ENCODE data around the gene AVPR1B. TPM values are rescaled to one million over a fixed set of nuclear protein-coding genes. Genes with fewer than 3 reads are reported as not detected.

Gene AVPR1B
- total RNA-seq, 1 experiment from 2014 or later, result not detected

- no peak overlapping the region for H3K18ac ChIP-seq (ENCODE audit: insufficient read length, low read depth, low read length)
- no peak overlapping the region for H3K27ac Mint-ChIP-seq
- no peaks in the 10 kb centered on the region; a peak in 2 of 7 replicates for H3K36me3 Mint-ChIP-seq (ENCODE audit: insufficient read depth in 1 of 3, low read depth in 3 of 3)
- no peak overlapping the region for H3K14ac ChIP-seq (ENCODE audit: insufficient read depth, low read length)
- H4K20me1 ChIP-seq (ENCODE audit: control insufficient read depth, insufficient read depth, insufficient read length), result no peaks in the 10 kb centered on the region
- no peak overlapping the region for H4K5ac ChIP-seq (ENCODE audit: insufficient read length, low read depth, low read length)
- H3K27ac ChIP-seq (ENCODE audit: insufficient read length, low read depth, low read length), result no peak overlapping the region
- no peaks in the 10 kb centered on the region for H3K4me1 ChIP-seq (ENCODE audit: insufficient read depth, low read length)
- H4K91ac ChIP-seq (ENCODE audit: insufficient read length, low read depth, low read length), result no peak overlapping the region
- H4K8ac ChIP-seq (replicated peaks; ENCODE audit: insufficient read length, low read depth, low read length), result no peak overlapping the region
- no peak overlapping the region for H3K4me3 Mint-ChIP-seq
- H3K56ac ChIP-seq (ENCODE audit: insufficient read length, low read depth, low read length), result no peak overlapping the region
- H3K9me3 Mint-ChIP-seq, result no peaks in the 10 kb centered on the region
- no peak overlapping the region for H3K9ac ChIP-seq (ENCODE audit: extremely low read depth, insufficient read length, low read length)
- H2BK120ac ChIP-seq (ENCODE audit: low read depth, low read length, poor library complexity, severe bottlenecking), result no peak overlapping the region
- no peaks in the 10 kb centered on the region for H3K79me1 ChIP-seq (ENCODE audit: insufficient read depth, low read depth, low read length, poor library complexity, severe bottlenecking)
- no peak overlapping the region for H2BK15ac ChIP-seq (ENCODE audit: low read depth, low read length)
- peaks cover 3% of the 10 kb centered on the region; the same call in 1 of the 2 replicates for H3K27me3 ChIP-seq (ENCODE audit: insufficient read depth, low read length)
- no peak overlapping the region for H3K23ac ChIP-seq (ENCODE audit: insufficient read length, low read depth, low read length)
- peaks cover 12% of the 10 kb centered on the region in 2 experiments for H3K4me1 Mint-ChIP-seq
- no peaks in the 10 kb centered on the region for H3K79me2 ChIP-seq (ENCODE audit: insufficient read depth, low read length)
- no peak overlapping the region for H2AFZ ChIP-seq (ENCODE audit: low read length)
- no peak overlapping the region for H2BK5ac ChIP-seq (ENCODE audit: insufficient read length, low read length)
- peaks cover 60% of the 10 kb centered on the region for H3K27me3 Mint-ChIP-seq (ENCODE audit: low read depth)
- H3K23me2 ChIP-seq (ENCODE audit: insufficient read length, low read depth, low read length, poor library complexity, severe bottlenecking), result peaks cover 14% of the 10 kb centered on the region
- no CpG with 5 or more reads among the region's 6 CpGs for WGBS (ENCODE audit: extremely low coverage, insufficient read length, low lambda C conversion rate)
- no peak overlapping the region for H2BK20ac ChIP-seq (ENCODE audit: low read depth, low read length, poor library complexity, severe bottlenecking)
- no peaks in the 10 kb centered on the region for H3K9me3 ChIP-seq (ENCODE audit: control insufficient read depth, low read depth, low read length)
- TF ChIP-seq, protein P1, sequence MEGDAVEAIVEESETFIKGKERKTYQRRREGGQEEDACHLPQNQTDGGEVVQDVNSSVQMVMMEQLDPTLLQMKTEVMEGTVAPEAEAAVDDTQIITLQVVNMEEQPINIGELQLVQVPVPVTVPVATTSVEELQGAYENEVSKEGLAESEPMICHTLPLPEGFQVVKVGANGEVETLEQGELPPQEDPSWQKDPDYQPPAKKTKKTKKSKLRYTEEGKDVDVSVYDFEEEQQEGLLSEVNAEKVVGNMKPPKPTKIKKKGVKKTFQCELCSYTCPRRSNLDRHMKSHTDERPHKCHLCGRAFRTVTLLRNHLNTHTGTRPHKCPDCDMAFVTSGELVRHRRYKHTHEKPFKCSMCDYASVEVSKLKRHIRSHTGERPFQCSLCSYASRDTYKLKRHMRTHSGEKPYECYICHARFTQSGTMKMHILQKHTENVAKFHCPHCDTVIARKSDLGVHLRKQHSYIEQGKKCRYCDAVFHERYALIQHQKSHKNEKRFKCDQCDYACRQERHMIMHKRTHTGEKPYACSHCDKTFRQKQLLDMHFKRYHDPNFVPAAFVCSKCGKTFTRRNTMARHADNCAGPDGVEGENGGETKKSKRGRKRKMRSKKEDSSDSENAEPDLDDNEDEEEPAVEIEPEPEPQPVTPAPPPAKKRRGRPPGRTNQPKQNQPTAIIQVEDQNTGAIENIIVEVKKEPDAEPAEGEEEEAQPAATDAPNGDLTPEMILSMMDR (conservative IDR thresholded peaks at IDR 0.05), result no peak
- no peak for DNase-seq
- H3K4me2 ChIP-seq (ENCODE audit: insufficient read depth, insufficient read length, low read length), result no peak overlapping the region
- H2BK12ac ChIP-seq (ENCODE audit: insufficient read length, low read depth, low read length), result no peak overlapping the region
- no peak overlapping the region for H3K4ac ChIP-seq (ENCODE audit: low read depth, low read length)
- H2AK5ac ChIP-seq (ENCODE audit: insufficient read length, low read length), result no peak overlapping the region
- H3T11ph ChIP-seq (ENCODE audit: low read length), result no peak overlapping the region
Measured at GRCh38 chr1:206114692-206115640, 2.2 kb downstream of the AVPR1B start.
